Endothelial cell of umbilical vein (primary cell): Measurements from ENCODE around the gene ZNF316. TPM values are rescaled to one million over a fixed set of nuclear protein-coding genes. Genes with fewer than 3 reads are reported as not detected.

Source experiments
- BruUV-seq: library from RNA; stranded (reverse); fragments of 400-500 nt; replicated peaks from 2 replicates; lab custom pipeline; 2021; lab: Mats Ljungman, UMichigan
- CTCF ChIA-PET: fragments of 300-600, 350-600 bp; sonication (Branson Sonifier 250); formaldehyde crosslinking; loops from one replicate; lab custom pipeline; 2021; ENCODE audit warnings: antibody characterized with exemption, inconsistent platforms; lab: Charles Lee
- POLR2A ChIA-PET: fragments of 300-600, 350-600 bp; sonication (Branson Sonifier 250); formaldehyde crosslinking; loops from one replicate; lab custom pipeline; 2021; ENCODE audit warnings: antibody characterized with exemption, inconsistent platforms; lab: Charles Lee
- DNase-seq: peaks from one replicate; pipeline ENCODE4 v3.0.0-alpha.2; 2011; ENCODE audit warnings: low read depth, low spot score
- FAIRE-seq: peaks from 2 replicates; lab custom pipeline; 2011; peaks lifted over from hg19 to GRCh38; lab: Jason Lieb, UNC
- H2AFZ ChIP-seq: 2 replicates; pipeline ENCODE4 v1.6.0; 2012; ENCODE audit warnings: low read depth, low read length, control low read depth, inconsistent platforms
- H3K27ac ChIP-seq: 2 replicates; pipeline ENCODE4 v1.5.1; 2011; ENCODE audit warnings: low read depth, mild to moderate bottlenecking, control low read depth, low read length, moderate library complexity; ENCODE audit not compliant: insufficient read depth
- H3K27me3 ChIP-seq, 2 experiments: 2 replicates each; pipeline versions ENCODE4 v1.6.0 to v1.6.1; 2011; ENCODE audit warnings: low read length in 2 of 2, mixed read lengths in 1 of 2; ENCODE audit not compliant: control insufficient read depth in 2 of 2, insufficient read depth in 2 of 2
- H3K36me3 ChIP-seq, 2 experiments: 2 replicates in 1 of 2; 3 replicates in 1 of 2; pipeline ENCODE4 v1.5.1; 2011; ENCODE audit warnings: low read length in 2 of 2, mild to moderate bottlenecking in 1 of 2, moderate library complexity in 1 of 2; ENCODE audit not compliant: control insufficient read depth in 2 of 2, insufficient read depth in 2 of 2; ENCODE audit errors: extremely low read depth in 1 of 2
- H3K4me1 ChIP-seq: 3 replicates; pipeline ENCODE4 v1.5.1; 2011; ENCODE audit warnings: mild to moderate bottlenecking, low read length; ENCODE audit not compliant: control insufficient read depth, insufficient read depth; ENCODE audit errors: extremely low read depth
- H3K4me2 ChIP-seq: 2 replicates; pipeline ENCODE4 v1.6.1; 2011; ENCODE audit warnings: low read length, control low read depth, mixed read lengths; ENCODE audit not compliant: insufficient read depth
- H3K4me3 ChIP-seq, 3 experiments: fragments of 200-600 bp in 1 of 3; sonication (generic), shearing (Covaris generic) in 1 of 3; replicated peaks in 1 of 3; 2 replicates each; pipeline ENCODE4 v1.5.1; 2011 to 2016; ENCODE audit warnings: control low read depth in 3 of 3, low read length in 3 of 3, mild to moderate bottlenecking in 2 of 3, inconsistent platforms in 1 of 3, low read depth in 1 of 3, moderate library complexity in 1 of 3; ENCODE audit not compliant: insufficient read depth in 1 of 3
- H3K79me2 ChIP-seq: 2 replicates; pipeline ENCODE4 v1.6.0; 2012; ENCODE audit warnings: low read length, inconsistent platforms; ENCODE audit not compliant: control insufficient read depth, insufficient read depth
- H3K9ac ChIP-seq: replicated peaks from 2 replicates; pipeline ENCODE3; 2011; ENCODE audit warnings: low read length, control low read depth; ENCODE audit not compliant: insufficient read depth; ENCODE audit errors: extremely low read depth
- H3K9me1 ChIP-seq: replicated peaks from 3 replicates; pipeline ENCODE4 v1.6.0; 2011; ENCODE audit warnings: mild to moderate bottlenecking, low read length; ENCODE audit not compliant: control insufficient read depth, insufficient read depth; ENCODE audit errors: extremely low read depth
- H3K9me3 ChIP-seq: replicated peaks from 2 replicates; pipeline ENCODE4 v1.5.1; 2012; ENCODE audit warnings: low read length, inconsistent platforms; ENCODE audit not compliant: control insufficient read depth, insufficient read depth
- H4K20me1 ChIP-seq: replicated peaks from 2 replicates; pipeline ENCODE3; 2011; ENCODE audit warnings: mild to moderate bottlenecking, low read length; ENCODE audit not compliant: control insufficient read depth, insufficient read depth; ENCODE audit errors: extremely low read depth
- CTCF ChIP-seq, 2 donors: IDR thresholded peaks; 1 replicate in 1 of 2; 2 replicates in 1 of 2; pipeline ENCODE4 v1.5.1; 2011; ENCODE audit warnings: low read length in 2 of 2, mild to moderate bottlenecking in 2 of 2, moderate library complexity in 2 of 2, control low read depth in 1 of 2, inconsistent platforms in 1 of 2, low read depth in 1 of 2; ENCODE audit not compliant: insufficient read depth in 1 of 2; ENCODE audit errors: extremely low read depth in 1 of 2
- EZH2 ChIP-seq: IDR thresholded peaks from 2 replicates; pipeline ENCODE4 v1.6.1; 2012; ENCODE audit warnings: borderline replicate concordance, low read depth, mild to moderate bottlenecking, moderate library complexity, low read length, inconsistent platforms; ENCODE audit not compliant: severe bottlenecking
- FOS ChIP-seq: IDR thresholded peaks from 2 replicates; pipeline ENCODE4 v1.6.1; 2011; ENCODE audit warnings: mild to moderate bottlenecking, low read length, moderate library complexity, borderline replicate concordance; ENCODE audit not compliant: insufficient read depth
- GATA2 ChIP-seq: IDR thresholded peaks from 2 replicates; pipeline ENCODE4 v1.7.0; 2011; ENCODE audit warnings: low read depth, mild to moderate bottlenecking, moderate library complexity, mixed read lengths, low read length; ENCODE audit not compliant: insufficient read length, insufficient read depth
- JUN ChIP-seq: IDR thresholded peaks from 2 replicates; pipeline ENCODE4 v1.6.1; 2011; ENCODE audit warnings: borderline replicate concordance, low read depth; ENCODE audit not compliant: insufficient read length, insufficient read depth
- MAX ChIP-seq: IDR thresholded peaks from 2 replicates; pipeline ENCODE4 v1.6.1; 2011; ENCODE audit not compliant: insufficient read depth, insufficient read length
- MYC ChIP-seq: IDR thresholded peaks from one replicate; pipeline ENCODE4 v1.6.1; 2011; ENCODE audit warnings: mild to moderate bottlenecking, low read depth, low read length
- POLR2A ChIP-seq: IDR thresholded peaks from 2 replicates; pipeline ENCODE4 v1.6.1; 2012; ENCODE audit warnings: low read depth, mild to moderate bottlenecking, control low read depth, low read length
- POLR2AphosphoS5 ChIP-seq: IDR thresholded peaks from 2 replicates; pipeline ENCODE4 v1.6.1; 2012; ENCODE audit warnings: low read depth, mild to moderate bottlenecking, control low read depth, low read length, moderate library complexity; ENCODE audit not compliant: insufficient read depth
- dilution Hi-C: fragments of 300-500 bp; cut with MboI; formaldehyde crosslinking; loops from one replicate; pipeline ENCODE4 v1.15.0; 2019; ENCODE audit warnings: low sequenced_read_pairs; ENCODE audit not compliant: extremely low pct_ligation_motif_present
- intact Hi-C: fragments of 100-400 bp; cut with micrococcal nuclease; formaldehyde crosslinking; loops from one replicate; pipeline ENCODE4 v1.10.0; 2022
- polyA plus RNA-seq, 4 experiments: library from polyadenylated mRNA; depleted of rRNA in 3 of 4; stranded (reverse) in 3 of 4; unstranded in 1 of 4; fragments of >200 nt; gene quantifications; 2 replicates each; pipeline versions ENCODE4 v1.2.1 to v1.2.3, GENCODE V29; 2011 to 2012; ENCODE audit warnings: missing spikeins in 1 of 4
- total RNA-seq: library from RNA; stranded (reverse); gene quantifications from 2 replicates; pipeline ENCODE4 v1.2.3, GENCODE V29; 2021

The ZNF316 gene
- total and polyA plus RNA-seq, 2 donors (not counting 3 experiments of a cell fraction or from before 2014, with no cell fraction given): 7.7 to 23.8 TPM

GRCh38 chr7:6646465-6646864 lies 9.3 kb downstream of the ZNF316 start:
- no peak for TF ChIP-seq MYC
- no peak for TF ChIP-seq MAX
- TF ChIP-seq EZH2: no peak
- no peak for TF ChIP-seq JUN
- TF ChIP-seq POLR2AphosphoS5: no peak
- TF ChIP-seq FOS: no peak
- no peak for TF ChIP-seq POLR2A
- TF ChIP-seq CTCF (IDR thresholded peaks at IDR 0.05; ENCODE audit: extremely low read depth in 1 of 2, insufficient read depth in 1 of 2, low read depth in 1 of 2, low read length in 2 of 2): no peak
- TF ChIP-seq GATA2: no peak
- no peak overlapping the region for H3K27ac ChIP-seq
- no peak overlapping the region for H3K4me3 ChIP-seq
- DNase-seq (no peak), FAIRE-seq (no peak)
- H3K36me3 ChIP-seq: peaks cover 8 to 42% of the 10 kb centered on the region in 2 experiments
- POLR2A ChIA-PET: no interaction called here
- H3K4me2 ChIP-seq: no peak overlapping the region
- no peaks in the 10 kb centered on the region for H3K9me3 ChIP-seq
- dilution Hi-C loops: no loop called here
- H3K79me2 ChIP-seq: no peaks in the 10 kb centered on the region
- CTCF ChIA-PET: no interaction called here
- no peak overlapping the region for H2AFZ ChIP-seq
- no peaks in the 10 kb centered on the region for H3K9me1 ChIP-seq
- H4K20me1 ChIP-seq: no peaks in the 10 kb centered on the region
- no peak overlapping the region for H3K9ac ChIP-seq
- intact Hi-C loops: no loop called here
- H3K4me1 ChIP-seq: no peaks in the 10 kb centered on the region
- BruUV-seq: no TSS peak
- H3K27me3 ChIP-seq: no peaks in the 10 kb centered on the region
